ENCODE data around the gene FGR.
"Not testable (repeated sequence)": the region's sequence is repeated elsewhere in the genome, so short reads cannot be mapped to it uniquely, and the experiment has no call there.

FGR gene

GRCh38 chr1:27659497-27660299, 24.7 kb upstream of the FGR start:
- no peak for DNase-seq

- no peak for DNase-seq
Observed at GRCh38 chr1:27658951-27659496, 24.0 kb upstream of the FGR start.

- no peak for DNase-seq
Observed at GRCh38 chr1:27656157-27656893, 21.3 kb upstream of the FGR start.

- DNase-seq, result no peak
Observed at GRCh38 chr1:27655151-27655937, 20.4 kb upstream of the FGR start.

- no peak for DNase-seq
Observed at GRCh38 chr1:27652111-27652864, 17.3 kb upstream of the FGR start.

- no peak for DNase-seq
Observed at GRCh38 chr1:27650539-27651175, 15.7 kb upstream of the FGR start.

GRCh38 chr1:27650171-27650538, 15.2 kb upstream of the FGR start:
- no peak for DNase-seq

GRCh38 chr1:27649306-27649635, 14.3 kb upstream of the FGR start:
- DNase-seq, result no peak

GRCh38 chr1:27648602-27649305, 13.8 kb upstream of the FGR start:
- DNase-seq, result no peak

- DNase-seq, result no peak
Observed at GRCh38 chr1:27647328-27647727, 12.3 kb upstream of the FGR start.

GRCh38 chr1:27646676-27647075, 11.7 kb upstream of the FGR start:
- no peak for DNase-seq

- no peak for DNase-seq
Observed at GRCh38 chr1:27645071-27645415, 10.1 kb upstream of the FGR start.

- no peak for DNase-seq
Observed at GRCh38 chr1:27644369-27645070, 9.5 kb upstream of the FGR start.

GRCh38 chr1:27643600-27644368, 8.8 kb upstream of the FGR start:
- DNase-seq, result no peak

GRCh38 chr1:27640514-27640913, 5.5 kb upstream of the FGR start:
- not testable (repeated sequence) for DNase-seq

- no peak for DNase-seq
Observed at GRCh38 chr1:27638805-27639204, 3.8 kb upstream of the FGR start.

- DNase-seq, result no peak
Observed at GRCh38 chr1:27638047-27638734, 3.2 kb upstream of the FGR start.

GRCh38 chr1:27635396-27636142, 584 bp upstream of the FGR start:
- no peak for DNase-seq

All from NCI-H1694 treated with DMSO at 0.1 percent for 48 hours (cell line).